ENCODE measurements around the gene NOP14. TPM values are rescaled to one million over a fixed set of nuclear protein-coding genes. Genes with fewer than 3 reads are reported as not detected.

The NOP14 gene
- total and polyA plus RNA-seq, 7 donors = 24.7 to 48.1 (median 44.4) TPM

DNA sequence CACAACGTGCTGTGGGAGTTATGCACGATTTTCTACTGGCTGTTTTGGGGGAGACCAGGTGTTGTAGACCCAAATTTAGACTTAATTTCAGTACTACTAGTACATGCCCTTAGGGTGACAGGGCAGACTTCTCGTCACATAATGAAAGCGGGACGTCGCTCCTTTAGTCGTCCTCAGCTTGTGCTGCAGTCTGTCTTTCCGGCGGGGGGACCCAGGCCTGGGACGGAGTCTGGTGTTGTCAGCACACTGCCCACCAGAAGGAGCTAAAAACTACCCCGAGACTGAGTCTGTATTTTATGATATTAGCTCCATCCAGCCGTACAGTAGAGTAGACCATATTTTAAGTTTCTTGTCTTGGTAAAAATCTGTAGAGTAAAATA lies 35.5 kb downstream of the NOP14 start:
- TF ChIP-seq, protein P1, sequence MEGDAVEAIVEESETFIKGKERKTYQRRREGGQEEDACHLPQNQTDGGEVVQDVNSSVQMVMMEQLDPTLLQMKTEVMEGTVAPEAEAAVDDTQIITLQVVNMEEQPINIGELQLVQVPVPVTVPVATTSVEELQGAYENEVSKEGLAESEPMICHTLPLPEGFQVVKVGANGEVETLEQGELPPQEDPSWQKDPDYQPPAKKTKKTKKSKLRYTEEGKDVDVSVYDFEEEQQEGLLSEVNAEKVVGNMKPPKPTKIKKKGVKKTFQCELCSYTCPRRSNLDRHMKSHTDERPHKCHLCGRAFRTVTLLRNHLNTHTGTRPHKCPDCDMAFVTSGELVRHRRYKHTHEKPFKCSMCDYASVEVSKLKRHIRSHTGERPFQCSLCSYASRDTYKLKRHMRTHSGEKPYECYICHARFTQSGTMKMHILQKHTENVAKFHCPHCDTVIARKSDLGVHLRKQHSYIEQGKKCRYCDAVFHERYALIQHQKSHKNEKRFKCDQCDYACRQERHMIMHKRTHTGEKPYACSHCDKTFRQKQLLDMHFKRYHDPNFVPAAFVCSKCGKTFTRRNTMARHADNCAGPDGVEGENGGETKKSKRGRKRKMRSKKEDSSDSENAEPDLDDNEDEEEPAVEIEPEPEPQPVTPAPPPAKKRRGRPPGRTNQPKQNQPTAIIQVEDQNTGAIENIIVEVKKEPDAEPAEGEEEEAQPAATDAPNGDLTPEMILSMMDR (IDR thresholded peaks at IDR 0.05) = no peak
- no peaks in the 10 kb centered on the region for H3K9me3 ChIP-seq
- ATAC-seq (no peak), DNase-seq (peak in 1 of 2 donors; percentile 39)
- H3K36me3 ChIP-seq (ENCODE audit: insufficient read depth in 1 of 2, low read depth in 1 of 2) = peaks cover 6 to 83% of the 10 kb centered on the region in 2 donors
- no peak overlapping the region for H3K27ac ChIP-seq
- 86 to 94% (median 92%) methylated on average over 12 of the region's 12 CpGs for WGBS, 3 donors
- intact Hi-C loops (cut with DNase I) = no loop called here
- no peak overlapping the region for H3K4me3 ChIP-seq
- peaks cover 22% of the 10 kb centered on the region for H3K4me1 ChIP-seq
- no peaks in the 10 kb centered on the region for H3K27me3 ChIP-seq (ENCODE audit: insufficient read depth in 3 of 3, low read length in 2 of 3)

DNA sequence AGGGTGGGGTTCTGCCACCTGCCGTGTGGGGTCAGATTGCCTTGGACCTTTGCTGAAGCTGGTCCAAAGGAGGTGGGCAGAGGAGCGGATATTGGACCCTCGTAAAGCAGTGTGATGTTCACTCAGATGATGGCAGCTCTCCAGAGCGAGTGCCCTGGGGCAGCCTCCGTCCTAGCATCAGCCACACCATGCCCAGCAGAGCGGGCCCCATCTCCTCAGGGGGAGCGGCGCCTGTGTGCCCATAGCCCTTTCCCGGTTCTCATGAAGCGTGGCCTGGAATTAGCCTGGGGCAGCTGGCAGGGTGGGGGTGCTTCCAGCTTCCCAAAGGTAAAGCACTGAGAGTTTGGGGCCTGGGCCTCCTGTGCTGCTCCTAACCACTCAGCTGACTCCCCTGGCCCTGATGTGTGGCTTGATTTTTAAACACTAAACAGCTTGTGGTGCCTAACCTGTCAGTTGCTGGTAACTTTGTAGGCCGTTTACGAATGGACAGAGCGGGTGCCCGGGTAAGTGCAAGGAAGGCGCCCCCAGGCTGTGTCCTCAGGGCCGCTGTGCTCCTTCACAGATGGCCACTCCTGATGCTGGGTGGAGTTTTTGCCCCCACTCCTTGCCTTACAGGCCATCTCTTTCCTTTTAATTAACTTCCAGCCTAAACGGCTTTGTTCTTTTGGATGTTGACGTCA lies 36.0 kb downstream of the NOP14 start:
- TF ChIP-seq, protein P1 (IDR thresholded peaks at IDR 0.05) = no peak
- Histone ChIP-seq H3K27me3 (ENCODE audit: insufficient read depth in 3 of 3, low read length in 2 of 3) (no peaks in the 10 kb centered on the region), H3K27ac (no peak overlapping the region), H3K9me3 (no peaks in the 10 kb centered on the region), H3K4me1 (peaks cover 22% of the 10 kb centered on the region), H3K36me3 (ENCODE audit: insufficient read depth in 1 of 2, low read depth in 1 of 2) (peaks cover 6 to 89% of the 10 kb centered on the region in 2 donors), H3K4me3 (no peak overlapping the region)
- intact Hi-C loops (cut with DNase I) = no loop called here
- WGBS, 3 donors = 90 to 92% (median 92%) methylated on average over 18 of the region's 18 CpGs
- DNase-seq (peak in 1 of 2 donors; percentile 46), ATAC-seq (no peak)

DNA sequence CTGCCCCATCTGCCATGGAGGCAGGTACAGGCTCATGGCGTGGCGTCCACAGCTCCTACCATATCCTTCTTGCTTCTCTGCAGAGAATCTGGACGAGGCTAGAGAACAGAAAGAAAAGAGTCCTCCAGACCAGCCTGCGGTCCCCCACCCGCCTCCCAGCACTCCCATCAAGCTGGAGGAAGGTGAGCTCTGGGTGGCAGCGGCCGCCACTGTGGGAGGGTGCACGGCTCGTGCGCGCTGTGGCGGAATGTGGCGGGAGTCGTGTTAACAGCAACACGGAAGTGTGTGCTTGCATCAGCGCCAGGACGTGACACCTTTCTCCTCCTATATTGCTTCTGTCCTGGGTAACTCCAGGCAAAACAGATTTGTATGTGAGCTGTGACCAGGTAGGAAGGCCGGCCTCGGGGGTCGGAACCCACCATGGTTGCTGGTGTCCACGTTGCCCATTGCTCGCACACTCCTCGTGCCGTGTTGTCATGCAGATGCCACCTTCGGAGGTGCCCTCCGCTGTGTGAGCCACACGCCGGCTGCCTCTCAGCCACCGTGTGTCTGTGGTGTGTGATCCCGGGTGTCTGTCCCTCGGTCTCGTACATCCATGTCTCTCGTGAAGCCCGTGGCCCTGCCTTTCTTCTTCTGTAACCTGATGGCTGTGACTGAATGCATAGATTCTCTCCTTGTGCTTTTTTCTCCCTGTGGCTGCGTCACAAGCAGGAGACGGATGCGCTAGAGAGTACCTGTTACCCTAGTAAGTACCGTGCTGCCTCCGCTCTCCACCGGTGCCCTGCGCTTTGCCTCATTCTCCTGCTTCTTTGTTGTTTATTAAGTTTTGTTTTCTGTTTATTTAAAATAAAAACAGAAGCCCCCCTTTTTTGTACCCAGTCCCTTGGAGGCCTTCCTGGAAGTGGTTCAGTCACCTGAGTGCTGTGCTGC lies 37.0 kb downstream of the NOP14 start:
- ATAC-seq = no peak
- WGBS, 3 donors = 92 to 93% (median 92%) methylated on average over 41 of the region's 41 CpGs
- Histone ChIP-seq H3K4me1 (peaks cover 14% of the 10 kb centered on the region), H3K4me3 (no peak overlapping the region), H3K27ac (no peak overlapping the region), H3K9me3 (no peaks in the 10 kb centered on the region), H3K27me3 (ENCODE audit: insufficient read depth in 3 of 3, low read length in 2 of 3) (no peaks in the 10 kb centered on the region), H3K36me3 (ENCODE audit: insufficient read depth in 1 of 2, low read depth in 1 of 2) (peaks cover 6 to 90% of the 10 kb centered on the region in 2 donors)
- intact Hi-C loops (cut with DNase I) = no loop called here
- peak in 1 of 2 donors; percentile 46 for DNase-seq
- TF ChIP-seq, protein P1 (IDR thresholded peaks at IDR 0.05) = no peak

DNA sequence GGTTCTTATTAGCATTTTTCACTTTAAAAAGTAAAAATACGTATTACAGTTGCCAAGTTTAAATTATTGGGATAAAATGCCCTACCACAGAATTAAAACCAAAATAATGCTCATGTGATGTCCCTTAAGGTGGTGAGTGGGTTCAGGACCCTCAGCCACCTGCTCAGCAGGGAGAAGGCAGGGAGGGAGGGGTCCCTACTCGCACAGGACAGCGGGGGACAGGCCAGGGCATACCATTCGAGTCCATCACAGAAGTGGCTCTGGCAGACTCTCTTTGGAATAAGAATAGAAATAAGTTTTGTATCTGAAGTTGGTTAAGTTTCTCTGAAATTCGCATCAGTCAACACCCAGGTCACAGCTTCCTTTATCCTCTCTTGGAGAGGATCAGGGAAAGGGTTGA lies 37.7 kb downstream of the NOP14 start:
- TF ChIP-seq, protein P1 (IDR thresholded peaks at IDR 0.05) = no peak
- 88 to 98% (median 93%) methylated on average over 5 of the region's 5 CpGs for WGBS, 3 donors
- no peak overlapping the region for H3K27ac ChIP-seq
- DNase-seq = no peak
- no peaks in the 10 kb centered on the region for H3K27me3 ChIP-seq (ENCODE audit: insufficient read depth in 3 of 3, low read length in 2 of 3)
- no peak overlapping the region for H3K4me3 ChIP-seq
- H3K4me1 ChIP-seq = peaks cover 7% of the 10 kb centered on the region
- H3K36me3 ChIP-seq (ENCODE audit: insufficient read depth in 1 of 2, low read depth in 1 of 2) = peaks cover 6 to 88% of the 10 kb centered on the region in 2 donors
- no peaks in the 10 kb centered on the region for H3K9me3 ChIP-seq
- ATAC-seq = no peak
- intact Hi-C loops (cut with DNase I) = no loop called here

Data from psoas muscle (tissue), 8 donors.